Endothelial cell of umbilical vein (primary cell): ENCODE data around the gene TEKT5. TPM values are rescaled to one million over a fixed set of nuclear protein-coding genes. Genes with fewer than 3 reads are reported as not detected.

Experiments used
- BruUV-seq: library from RNA; stranded (reverse); fragments of 400-500 nt; replicated peaks from 2 replicates; lab custom pipeline; 2021; lab: Mats Ljungman, UMichigan
- CTCF ChIA-PET: fragments of 300-600, 350-600 bp; sonication (Branson Sonifier 250); formaldehyde crosslinking; loops from one replicate; lab custom pipeline; 2021; ENCODE audit warnings: antibody characterized with exemption, inconsistent platforms; lab: Charles Lee
- POLR2A ChIA-PET: fragments of 300-600, 350-600 bp; sonication (Branson Sonifier 250); formaldehyde crosslinking; loops from one replicate; lab custom pipeline; 2021; ENCODE audit warnings: antibody characterized with exemption, inconsistent platforms; lab: Charles Lee
- DNase-seq: peaks from one replicate; pipeline ENCODE4 v3.0.0-alpha.2; 2011; ENCODE audit warnings: low read depth, low spot score
- FAIRE-seq: peaks from 2 replicates; lab custom pipeline; 2011; peaks lifted over from hg19 to GRCh38; lab: Jason Lieb, UNC
- H2AFZ ChIP-seq: 2 replicates; pipeline ENCODE4 v1.6.0; 2012; ENCODE audit warnings: low read depth, low read length, control low read depth, inconsistent platforms
- H3K27ac ChIP-seq: 2 replicates; pipeline ENCODE4 v1.5.1; 2011; ENCODE audit warnings: low read depth, mild to moderate bottlenecking, control low read depth, low read length, moderate library complexity; ENCODE audit not compliant: insufficient read depth
- H3K27me3 ChIP-seq, 2 experiments: 2 replicates each; pipeline versions ENCODE4 v1.6.0 to v1.6.1; 2011; ENCODE audit warnings: low read length in 2 of 2, mixed read lengths in 1 of 2; ENCODE audit not compliant: control insufficient read depth in 2 of 2, insufficient read depth in 2 of 2
- H3K36me3 ChIP-seq, 2 experiments: 2 replicates in 1 of 2; 3 replicates in 1 of 2; pipeline ENCODE4 v1.5.1; 2011; ENCODE audit warnings: low read length in 2 of 2, mild to moderate bottlenecking in 1 of 2, moderate library complexity in 1 of 2; ENCODE audit not compliant: control insufficient read depth in 2 of 2, insufficient read depth in 2 of 2; ENCODE audit errors: extremely low read depth in 1 of 2
- H3K4me1 ChIP-seq: 3 replicates; pipeline ENCODE4 v1.5.1; 2011; ENCODE audit warnings: mild to moderate bottlenecking, low read length; ENCODE audit not compliant: control insufficient read depth, insufficient read depth; ENCODE audit errors: extremely low read depth
- H3K4me2 ChIP-seq: 2 replicates; pipeline ENCODE4 v1.6.1; 2011; ENCODE audit warnings: low read length, control low read depth, mixed read lengths; ENCODE audit not compliant: insufficient read depth
- H3K4me3 ChIP-seq, 3 experiments: fragments of 200-600 bp in 1 of 3; sonication (generic), shearing (Covaris generic) in 1 of 3; replicated peaks in 1 of 3; 2 replicates each; pipeline ENCODE4 v1.5.1; 2011 to 2016; ENCODE audit warnings: control low read depth in 3 of 3, low read length in 3 of 3, mild to moderate bottlenecking in 2 of 3, inconsistent platforms in 1 of 3, low read depth in 1 of 3, moderate library complexity in 1 of 3; ENCODE audit not compliant: insufficient read depth in 1 of 3
- H3K79me2 ChIP-seq: 2 replicates; pipeline ENCODE4 v1.6.0; 2012; ENCODE audit warnings: low read length, inconsistent platforms; ENCODE audit not compliant: control insufficient read depth, insufficient read depth
- H3K9ac ChIP-seq: replicated peaks from 2 replicates; pipeline ENCODE3; 2011; ENCODE audit warnings: low read length, control low read depth; ENCODE audit not compliant: insufficient read depth; ENCODE audit errors: extremely low read depth
- H3K9me1 ChIP-seq: replicated peaks from 3 replicates; pipeline ENCODE4 v1.6.0; 2011; ENCODE audit warnings: mild to moderate bottlenecking, low read length; ENCODE audit not compliant: control insufficient read depth, insufficient read depth; ENCODE audit errors: extremely low read depth
- H3K9me3 ChIP-seq: replicated peaks from 2 replicates; pipeline ENCODE4 v1.5.1; 2012; ENCODE audit warnings: low read length, inconsistent platforms; ENCODE audit not compliant: control insufficient read depth, insufficient read depth
- H4K20me1 ChIP-seq: replicated peaks from 2 replicates; pipeline ENCODE3; 2011; ENCODE audit warnings: mild to moderate bottlenecking, low read length; ENCODE audit not compliant: control insufficient read depth, insufficient read depth; ENCODE audit errors: extremely low read depth
- CTCF ChIP-seq, 2 donors: IDR thresholded peaks; 1 replicate in 1 of 2; 2 replicates in 1 of 2; pipeline ENCODE4 v1.5.1; 2011; ENCODE audit warnings: low read length in 2 of 2, mild to moderate bottlenecking in 2 of 2, moderate library complexity in 2 of 2, control low read depth in 1 of 2, inconsistent platforms in 1 of 2, low read depth in 1 of 2; ENCODE audit not compliant: insufficient read depth in 1 of 2; ENCODE audit errors: extremely low read depth in 1 of 2
- EZH2 ChIP-seq: IDR thresholded peaks from 2 replicates; pipeline ENCODE4 v1.6.1; 2012; ENCODE audit warnings: borderline replicate concordance, low read depth, mild to moderate bottlenecking, moderate library complexity, low read length, inconsistent platforms; ENCODE audit not compliant: severe bottlenecking
- FOS ChIP-seq: IDR thresholded peaks from 2 replicates; pipeline ENCODE4 v1.6.1; 2011; ENCODE audit warnings: mild to moderate bottlenecking, low read length, moderate library complexity, borderline replicate concordance; ENCODE audit not compliant: insufficient read depth
- GATA2 ChIP-seq: IDR thresholded peaks from 2 replicates; pipeline ENCODE4 v1.7.0; 2011; ENCODE audit warnings: low read depth, mild to moderate bottlenecking, moderate library complexity, mixed read lengths, low read length; ENCODE audit not compliant: insufficient read length, insufficient read depth
- JUN ChIP-seq: IDR thresholded peaks from 2 replicates; pipeline ENCODE4 v1.6.1; 2011; ENCODE audit warnings: borderline replicate concordance, low read depth; ENCODE audit not compliant: insufficient read length, insufficient read depth
- MAX ChIP-seq: IDR thresholded peaks from 2 replicates; pipeline ENCODE4 v1.6.1; 2011; ENCODE audit not compliant: insufficient read depth, insufficient read length
- MYC ChIP-seq: IDR thresholded peaks from one replicate; pipeline ENCODE4 v1.6.1; 2011; ENCODE audit warnings: mild to moderate bottlenecking, low read depth, low read length
- POLR2A ChIP-seq: IDR thresholded peaks from 2 replicates; pipeline ENCODE4 v1.6.1; 2012; ENCODE audit warnings: low read depth, mild to moderate bottlenecking, control low read depth, low read length
- POLR2AphosphoS5 ChIP-seq: IDR thresholded peaks from 2 replicates; pipeline ENCODE4 v1.6.1; 2012; ENCODE audit warnings: low read depth, mild to moderate bottlenecking, control low read depth, low read length, moderate library complexity; ENCODE audit not compliant: insufficient read depth
- dilution Hi-C: fragments of 300-500 bp; cut with MboI; formaldehyde crosslinking; loops from one replicate; pipeline ENCODE4 v1.15.0; 2019; ENCODE audit warnings: low sequenced_read_pairs; ENCODE audit not compliant: extremely low pct_ligation_motif_present
- intact Hi-C: fragments of 100-400 bp; cut with micrococcal nuclease; formaldehyde crosslinking; loops from one replicate; pipeline ENCODE4 v1.10.0; 2022
- polyA plus RNA-seq, 4 experiments: library from polyadenylated mRNA; depleted of rRNA in 3 of 4; stranded (reverse) in 3 of 4; unstranded in 1 of 4; fragments of >200 nt; gene quantifications; 2 replicates each; pipeline versions ENCODE4 v1.2.1 to v1.2.3, GENCODE V29; 2011 to 2012; ENCODE audit warnings: missing spikeins in 1 of 4
- total RNA-seq: library from RNA; stranded (reverse); gene quantifications from 2 replicates; pipeline ENCODE4 v1.2.3, GENCODE V29; 2021

TEKT5 gene
- total and polyA plus RNA-seq, 2 donors (not counting 3 experiments of a cell fraction or from before 2014, with no cell fraction given), result not detected

- Histone ChIP-seq H3K9me3 (no peaks in the 10 kb centered on the region), H3K4me3 (no peak overlapping the region), H3K9ac (no peak overlapping the region), H2AFZ (no peak overlapping the region), H3K4me1 (no peaks in the 10 kb centered on the region), H3K36me3 (no peaks in the 10 kb centered on the region), H3K9me1 (no peaks in the 10 kb centered on the region), H3K27ac (no peak overlapping the region), H4K20me1 (no peaks in the 10 kb centered on the region), H3K27me3 (peaks cover 0 to 3% of the 10 kb centered on the region in 2 experiments), H3K4me2 (no peak overlapping the region), H3K79me2 (no peaks in the 10 kb centered on the region)
- CTCF ChIA-PET, result no interaction called here
- dilution Hi-C loops, result no loop called here
- BruUV-seq, result no TSS peak
- TF ChIP-seq MAX, result no peak
- TF ChIP-seq JUN, result no peak
- TF ChIP-seq POLR2AphosphoS5, result no peak
- no peak for TF ChIP-seq FOS
- TF ChIP-seq GATA2, result no peak
- TF ChIP-seq MYC, result no peak
- TF ChIP-seq CTCF (IDR thresholded peaks at IDR 0.05; ENCODE audit: extremely low read depth in 1 of 2, insufficient read depth in 1 of 2, low read depth in 1 of 2, low read length in 2 of 2), result no peak
- no peak for TF ChIP-seq POLR2A
- TF ChIP-seq EZH2, result no peak
- intact Hi-C loops, result no loop called here
- DNase-seq (no peak), FAIRE-seq (no peak)
- POLR2A ChIA-PET, result no interaction called here
Observed at GRCh38 chr16:10616756-10617640, 77.7 kb downstream of the TEKT5 start.
